WERI-Rb-1 (cell line): ENCODE results near the gene ST8SIA4.

Experiments used
- DNase-seq: peaks from one replicate; pipeline ENCODE4 v3.0.0-alpha.2; 2020
- H3K27ac ChIP-seq: fragments of 250-450 bp; sonication (Bioruptor Pico); 2 replicates; pipeline ENCODE4 v1.5.1; 2020; ENCODE audit warnings: mild to moderate bottlenecking, moderate library complexity
- H3K27me3 ChIP-seq: fragments of 250-450 bp; sonication (Bioruptor Pico); 2 replicates; pipeline ENCODE4 v1.5.1; 2021; ENCODE audit warnings: mild to moderate bottlenecking, low read depth, moderate library complexity; ENCODE audit not compliant: insufficient read depth, severe bottlenecking
- H3K36me3 ChIP-seq: fragments of 250-450 bp; sonication (Bioruptor Pico); 2 replicates; pipeline ENCODE4 v1.5.1; 2020; ENCODE audit warnings: mild to moderate bottlenecking, moderate library complexity
- H3K4me3 ChIP-seq: 2 replicates; pipeline ENCODE4 v1.5.1; 2011; ENCODE audit warnings: low read depth, mild to moderate bottlenecking, control low read depth, low read length
- H3K9me3 ChIP-seq: fragments of 250-450 bp; sonication (Bioruptor Pico); 2 replicates; pipeline ENCODE4 v1.5.1; 2021; ENCODE audit warnings: mild to moderate bottlenecking, moderate library complexity; ENCODE audit not compliant: severe bottlenecking
- CTCF ChIP-seq: IDR thresholded peaks from 2 replicates; pipeline ENCODE4 v1.5.1; 2011; ENCODE audit warnings: low read depth, mild to moderate bottlenecking, control low read depth, inconsistent platforms, low read length

Gene ST8SIA4

GRCh38 chr5:100863739-100864138 lies 39.3 kb downstream of the ST8SIA4 start:
- Histone ChIP-seq H3K27me3 (no peaks in the 10 kb centered on the region), H3K36me3 (no peaks in the 10 kb centered on the region)
- DNase-seq = no peak

GRCh38 chr5:100861148-100861547 lies 41.9 kb downstream of the ST8SIA4 start:
- Histone ChIP-seq H3K9me3 (no peaks in the 10 kb centered on the region), H3K27ac (no peak overlapping the region), H3K4me3 (no peak overlapping the region), H3K27me3 (no peaks in the 10 kb centered on the region), H3K36me3 (no peaks in the 10 kb centered on the region)
- TF ChIP-seq CTCF = no peak
- DNase-seq = no peak

More at GRCh38 chr5:100863739-100864138, 39.3 kb downstream of the ST8SIA4 start:
- Histone ChIP-seq H3K4me3 (no peak overlapping the region), H3K9me3 (no peaks in the 10 kb centered on the region), H3K27ac (no peak overlapping the region)
- TF ChIP-seq CTCF = no peak

- Histone ChIP-seq H3K27me3 (no peaks in the 10 kb centered on the region), H3K4me3 (no peak overlapping the region), H3K36me3 (no peaks in the 10 kb centered on the region), H3K9me3 (no peaks in the 10 kb centered on the region), H3K27ac (no peak overlapping the region)
- DNase-seq = no peak
- TF ChIP-seq CTCF = no peak
These were observed 42.7 kb downstream of the ST8SIA4 start for GRCh38 chr5:100860407-100860806.

GRCh38 chr5:100858987-100859545 lies 44.0 kb downstream of the ST8SIA4 start:
- TF ChIP-seq CTCF = no peak
- Histone ChIP-seq H3K36me3 (no peaks in the 10 kb centered on the region), H3K27ac (no peak overlapping the region), H3K9me3 (no peaks in the 10 kb centered on the region), H3K27me3 (no peaks in the 10 kb centered on the region), H3K4me3 (no peak overlapping the region)
- no peak for DNase-seq

- no peaks in the 10 kb centered on the region for H3K27me3 ChIP-seq
- TF ChIP-seq CTCF = no peak
- H3K27ac ChIP-seq = no peak overlapping the region
- H3K9me3 ChIP-seq = no peaks in the 10 kb centered on the region
- H3K4me3 ChIP-seq = no peak overlapping the region
- H3K36me3 ChIP-seq = no peaks in the 10 kb centered on the region
- DNase-seq = no peak
These were observed 46.6 kb downstream of the ST8SIA4 start for GRCh38 chr5:100856462-100856861.

- no peaks in the 10 kb centered on the region for H3K27me3 ChIP-seq
- no peak for TF ChIP-seq CTCF
- H3K36me3 ChIP-seq = no peaks in the 10 kb centered on the region
- H3K4me3 ChIP-seq = no peak overlapping the region
- DNase-seq = no peak
- H3K9me3 ChIP-seq = no peaks in the 10 kb centered on the region
- no peak overlapping the region for H3K27ac ChIP-seq
These were observed 47.1 kb downstream of the ST8SIA4 start for GRCh38 chr5:100855937-100856430.
